ENCODE data around the gene FRAS1. TPM values are rescaled to one million over a fixed set of nuclear protein-coding genes. Genes with fewer than 3 reads are reported as not detected.

The FRAS1 gene
- total and polyA plus RNA-seq, 9 donors: 0.16 to 5.3 (median 1.4) TPM

DNA sequence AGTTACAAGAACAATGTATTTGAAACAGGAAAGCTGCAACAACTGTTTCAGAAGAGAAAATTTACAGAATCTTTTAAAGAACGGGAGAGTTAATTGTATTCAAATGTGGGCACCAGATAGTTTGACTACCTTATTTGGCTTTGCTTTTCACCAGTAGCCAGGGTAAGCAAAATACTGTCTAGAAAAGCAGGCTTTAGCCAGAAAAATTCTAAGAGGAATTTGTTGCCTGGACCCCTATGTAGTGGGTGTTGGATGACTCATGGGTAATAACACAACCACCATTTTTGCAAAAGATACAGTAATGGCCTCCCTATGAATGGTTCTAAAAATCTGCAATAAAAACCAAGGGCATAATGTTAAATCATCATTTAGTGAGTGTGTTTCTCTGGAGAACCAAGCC is 261.0 kb downstream of the FRAS1 start:
- H3K36me3 ChIP-seq: no peaks in the 10 kb centered on the region
- intact Hi-C loops (cut with DNase I): no loop called here

DNA sequence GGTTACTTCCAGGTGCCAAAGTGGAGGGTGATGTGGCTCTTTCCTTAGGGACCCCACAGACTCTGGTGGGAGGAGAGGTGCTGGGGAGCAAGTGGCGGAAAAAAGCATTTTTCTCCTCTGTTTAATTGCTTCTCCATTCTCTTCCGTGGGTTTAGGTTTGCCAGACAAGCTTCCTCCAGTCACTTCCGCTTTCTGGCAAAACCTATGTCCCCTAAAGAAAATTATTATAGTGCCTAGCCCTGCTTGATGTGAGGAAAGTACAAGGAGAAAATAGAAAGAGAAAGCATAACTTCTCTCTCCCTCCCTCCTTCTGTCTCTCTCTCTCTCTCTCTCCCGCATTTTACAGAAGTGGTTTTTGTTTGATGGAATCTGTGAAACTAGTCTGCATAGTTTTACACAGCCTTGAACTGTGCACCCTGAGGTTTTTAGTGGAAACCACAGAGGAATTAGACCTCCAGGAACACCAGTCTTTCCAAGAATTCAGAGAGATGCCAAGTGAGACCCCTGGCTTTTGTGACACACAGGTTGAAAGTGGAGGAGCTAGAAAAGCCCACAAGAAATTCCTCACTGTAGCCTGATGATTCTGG is 263.3 kb downstream of the FRAS1 start:
- Histone ChIP-seq H3K9me3 (no peaks in the 10 kb centered on the region), H3K4me1 (ENCODE audit: insufficient read depth) (no peaks in the 10 kb centered on the region), H3K4me3 (no peak overlapping the region), H3K36me3 (no peaks in the 10 kb centered on the region), H3K27me3 (no peaks in the 10 kb centered on the region), H3K27ac (no peak overlapping the region)
- 20 to 39% (median 21%) methylated on average over 4 of the region's 4 CpGs for WGBS, 3 donors
- DNase-seq: no peak
- TF ChIP-seq POLR2A (IDR thresholded peaks at IDR 0.05) (no peak), EP300 (IDR thresholded peaks at IDR 0.05) (no peak), CTCF (IDR thresholded peaks at IDR 0.05) (no peak)
- intact Hi-C loops (cut with DNase I): no loop called here

More for the DNA sequence above, 261.0 kb downstream of the FRAS1 start:
- Histone ChIP-seq H3K4me1 (ENCODE audit: insufficient read depth) (no peaks in the 10 kb centered on the region), H3K27me3 (no peaks in the 10 kb centered on the region), H3K27ac (no peak overlapping the region), H3K9me3 (no peaks in the 10 kb centered on the region), H3K4me3 (no peak overlapping the region)
- 30 to 67% (median 55%) methylated on average over 1 of the region's 1 CpG for WGBS, 3 donors
- TF ChIP-seq EP300 (IDR thresholded peaks at IDR 0.05) (no peak), POLR2A (IDR thresholded peaks at IDR 0.05) (no peak), CTCF (IDR thresholded peaks at IDR 0.05) (no peak)
- no peak for DNase-seq

- Histone ChIP-seq H3K27me3 (no peaks in the 10 kb centered on the region), H3K4me1 (ENCODE audit: insufficient read depth) (no peaks in the 10 kb centered on the region), H3K4me3 (no peak overlapping the region), H3K36me3 (no peaks in the 10 kb centered on the region), H3K9me3 (no peaks in the 10 kb centered on the region), H3K27ac (no peak overlapping the region)
- DNase-seq: no peak
- TF ChIP-seq EP300 (IDR thresholded peaks at IDR 0.05) (no peak), POLR2A (IDR thresholded peaks at IDR 0.05) (no peak), CTCF (IDR thresholded peaks at IDR 0.05) (no peak)
- 94 to 97% (median 95%) methylated on average over 5 of the region's 5 CpGs for WGBS, 3 donors
- intact Hi-C loops (cut with DNase I): no loop called here
Observed at GRCh38 chr4:78322032-78322431, 264.9 kb downstream of the FRAS1 start.

DNA sequence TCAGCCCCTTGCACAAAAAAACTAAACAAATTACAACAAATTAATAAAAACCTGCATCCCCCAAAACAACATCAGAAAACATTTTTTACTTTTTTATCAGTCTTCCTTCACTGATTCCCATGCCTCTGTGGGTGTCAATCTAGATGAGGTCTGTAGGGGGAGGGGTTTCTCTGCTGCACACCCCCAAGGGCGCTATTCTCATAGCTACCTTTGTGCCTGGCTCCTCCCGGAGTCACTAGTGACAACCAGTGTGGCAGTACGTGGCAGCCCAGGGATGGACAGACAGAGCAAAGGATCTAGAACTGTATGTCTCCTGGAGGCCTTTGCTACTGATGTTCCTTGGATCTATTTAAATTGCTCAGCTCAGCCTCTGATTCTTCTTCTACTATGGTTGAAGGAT is 266.3 kb downstream of the FRAS1 start:
- Histone ChIP-seq H3K4me3 (no peak overlapping the region), H3K27ac (no peak overlapping the region), H3K4me1 (ENCODE audit: insufficient read depth) (no peaks in the 10 kb centered on the region), H3K36me3 (no peaks in the 10 kb centered on the region), H3K27me3 (no peaks in the 10 kb centered on the region), H3K9me3 (no peaks in the 10 kb centered on the region)
- intact Hi-C loops (cut with DNase I): no loop called here
- TF ChIP-seq POLR2A (IDR thresholded peaks at IDR 0.05): no peak
- no peak for TF ChIP-seq CTCF (IDR thresholded peaks at IDR 0.05)
- no peak for TF ChIP-seq EP300 (IDR thresholded peaks at IDR 0.05)
- DNase-seq: no peak
- 89 to 96% (median 95%) methylated on average over 3 of the region's 3 CpGs for WGBS, 3 donors

Measured in ovary (tissue), 9 donors.